ENCODE results near the gene DNAJC2.
"Not testable (repeated sequence)": the region's sequence is repeated elsewhere in the genome, so short reads cannot be mapped to it uniquely, and the experiment has no call there.

The DNAJC2 gene

GRCh38 chr7:103316380-103316941 lies 28.1 kb downstream of the DNAJC2 start:
- in situ Hi-C loops (cut with HindIII; ENCODE audit: low pct_unique_long_range_greater_than_20kb, low sequenced_read_pairs): no loop called here
- no peak for TF ChIP-seq JUND (IDR thresholded peaks at IDR 0.05; ENCODE audit: low read depth)
- no peak for DNase-seq (ENCODE audit: low read depth in 1 of 2, low spot score in 1 of 2)

DNA sequence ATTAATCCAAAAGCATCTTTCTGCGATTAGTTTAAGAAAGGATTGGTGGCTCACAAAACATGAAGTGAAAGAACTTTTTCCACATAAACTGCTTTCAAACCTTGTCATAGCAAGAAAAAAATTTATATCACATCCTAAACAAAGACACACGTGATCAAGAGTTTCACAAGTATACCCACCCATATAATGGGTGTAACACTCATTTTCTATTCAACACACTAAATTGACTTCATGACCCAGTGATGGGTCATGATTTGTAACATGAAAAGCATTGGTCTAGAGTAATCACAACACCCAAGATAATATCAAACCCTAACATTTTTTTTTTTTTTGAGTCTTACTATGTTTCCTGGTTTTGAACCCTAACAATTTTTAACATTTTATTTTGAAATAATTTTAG lies 29.7 kb downstream of the DNAJC2 start:
- in situ Hi-C loops (cut with HindIII; ENCODE audit: low pct_unique_long_range_greater_than_20kb, low sequenced_read_pairs): no loop called here
- no peak for DNase-seq (ENCODE audit: low read depth in 1 of 2, low spot score in 1 of 2)
- TF ChIP-seq JUND (IDR thresholded peaks at IDR 0.05; ENCODE audit: low read depth): no peak

DNA sequence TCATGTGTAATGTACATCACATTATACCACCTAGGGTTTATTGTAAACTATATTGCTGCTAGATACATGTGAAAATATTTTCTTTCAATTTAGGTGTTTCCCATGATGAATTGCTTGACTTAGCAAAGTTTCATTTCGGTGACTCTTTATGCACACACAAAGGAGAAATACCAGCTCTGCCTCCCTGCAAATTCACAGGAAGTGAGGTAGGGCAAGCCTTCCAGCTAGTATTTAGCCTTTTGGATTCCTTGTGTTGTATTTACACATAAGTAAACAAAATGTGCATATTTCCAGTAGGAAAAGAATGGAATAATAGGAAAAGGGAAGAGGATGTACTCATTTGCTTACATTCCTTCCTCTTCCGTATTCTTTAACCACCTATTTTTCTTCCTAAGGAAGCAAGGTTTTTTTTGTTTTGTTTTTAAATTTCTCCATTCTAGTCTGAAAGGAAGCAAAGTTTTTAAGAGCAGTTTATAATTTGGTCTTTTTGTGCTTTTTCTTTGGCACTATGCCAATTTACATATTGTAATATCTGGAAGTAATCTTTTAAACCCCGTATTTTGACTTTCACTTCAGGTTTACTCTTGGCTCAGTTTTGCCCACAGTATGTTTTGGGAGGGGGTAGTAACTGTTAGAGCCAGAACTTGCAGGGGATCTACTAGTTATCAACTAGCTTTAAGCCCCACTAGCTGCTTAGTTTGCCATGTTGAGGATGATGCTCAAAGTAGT lies 36.9 kb downstream of the DNAJC2 start:
- in situ Hi-C loops (cut with HindIII; ENCODE audit: low pct_unique_long_range_greater_than_20kb, low sequenced_read_pairs): no loop called here
- DNase-seq (ENCODE audit: low read depth in 1 of 2, low spot score in 1 of 2): peak; percentile 12 to 62
- no peak for TF ChIP-seq JUND (IDR thresholded peaks at IDR 0.05; ENCODE audit: low read depth)

- DNase-seq (ENCODE audit: low read depth in 1 of 2, low spot score in 1 of 2): no peak
- in situ Hi-C loops (cut with HindIII; ENCODE audit: low pct_unique_long_range_greater_than_20kb, low sequenced_read_pairs): no loop called here
Observed at GRCh38 chr7:103301441-103301840, 43.1 kb downstream of the DNAJC2 start.

GRCh38 chr7:103299660-103300059 lies 44.9 kb downstream of the DNAJC2 start:
- no peak for DNase-seq (ENCODE audit: low read depth in 1 of 2, low spot score in 1 of 2)
- TF ChIP-seq JUND (IDR thresholded peaks at IDR 0.05; ENCODE audit: low read depth): no peak
- in situ Hi-C loops (cut with HindIII; ENCODE audit: low pct_unique_long_range_greater_than_20kb, low sequenced_read_pairs): no loop called here

More at GRCh38 chr7:103301441-103301840, 43.1 kb downstream of the DNAJC2 start:
- no peak for TF ChIP-seq JUND (IDR thresholded peaks at IDR 0.05; ENCODE audit: low read depth)

DNA sequence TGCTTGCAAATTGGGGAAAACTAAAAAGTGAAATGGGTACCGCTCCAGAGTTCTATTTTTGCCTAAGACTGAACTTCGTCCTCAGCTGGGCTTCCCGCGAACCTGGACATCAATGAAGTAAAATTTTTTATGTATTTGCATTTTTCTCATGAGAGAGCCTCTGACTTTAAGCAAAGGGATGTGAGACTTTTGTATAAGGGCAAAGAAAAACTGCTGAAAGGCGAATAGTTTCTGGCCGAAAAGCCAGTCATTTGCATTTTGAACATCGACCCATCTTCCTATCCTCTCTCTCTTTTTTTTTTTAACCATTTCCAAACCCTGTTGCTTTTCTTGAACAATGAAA lies 46.8 kb downstream of the DNAJC2 start:
- no peak for DNase-seq (ENCODE audit: low read depth in 1 of 2, low spot score in 1 of 2)
- in situ Hi-C loops (cut with HindIII; ENCODE audit: low pct_unique_long_range_greater_than_20kb, low sequenced_read_pairs): no loop called here
- no peak for TF ChIP-seq JUND (IDR thresholded peaks at IDR 0.05; ENCODE audit: low read depth)

GRCh38 chr7:103296901-103297836 lies 47.4 kb downstream of the DNAJC2 start, which contains the start of gene PMPCB:
TSS of gene PMPCB (plus strand) at chr7:103297435. CDS start at chr7:103297460, 25 bp downstream.
- in situ Hi-C loops (cut with HindIII; ENCODE audit: low pct_unique_long_range_greater_than_20kb, low sequenced_read_pairs): no loop called here
- peak; percentile 65 to 89 for DNase-seq (ENCODE audit: low read depth in 1 of 2, low spot score in 1 of 2)
- TF ChIP-seq JUND (IDR thresholded peaks at IDR 0.05; ENCODE audit: low read depth): no peak

DNA sequence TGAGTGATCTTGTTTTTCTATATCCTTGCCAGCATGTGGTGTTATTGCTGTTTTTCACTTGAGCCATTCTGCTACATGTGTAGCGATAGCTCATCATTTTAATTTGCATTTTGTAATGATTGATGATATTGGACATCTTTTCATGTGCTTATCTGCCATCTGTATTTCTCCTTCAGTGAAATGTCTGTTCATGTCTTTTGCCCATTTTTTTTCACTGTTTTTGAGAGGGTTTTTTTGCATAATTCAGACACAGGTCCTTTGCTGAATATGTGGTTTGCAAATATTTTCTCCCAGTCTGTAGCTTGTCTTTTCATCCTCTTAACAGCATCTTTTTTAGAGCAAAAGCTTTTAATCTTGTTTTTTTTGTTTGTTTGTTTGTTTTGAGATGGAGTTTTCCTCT lies 51.0 kb downstream of the DNAJC2 start:
- no peak for TF ChIP-seq JUND (IDR thresholded peaks at IDR 0.05; ENCODE audit: low read depth)
- in situ Hi-C loops (cut with HindIII; ENCODE audit: low pct_unique_long_range_greater_than_20kb, low sequenced_read_pairs): no loop called here

DNA sequence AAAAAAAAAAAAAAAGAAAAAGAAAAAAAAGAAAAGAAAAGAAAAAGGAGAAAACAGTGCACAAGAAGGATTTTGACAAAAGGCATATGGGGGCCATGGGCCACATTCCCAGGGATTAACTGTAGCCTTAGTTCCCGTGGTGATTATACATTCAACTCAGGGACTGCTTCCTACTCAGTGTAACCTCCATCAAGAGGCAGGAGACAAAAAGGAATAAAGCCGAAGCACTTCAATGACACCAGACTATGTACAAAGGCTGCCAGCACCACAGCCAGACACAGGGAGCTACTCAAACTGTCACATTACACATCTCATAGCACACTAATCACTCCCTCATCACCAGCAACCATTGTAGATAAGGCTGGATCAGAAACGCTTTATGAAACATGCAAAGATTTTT lies 52.4 kb downstream of the DNAJC2 start:
- in situ Hi-C loops (cut with HindIII; ENCODE audit: low pct_unique_long_range_greater_than_20kb, low sequenced_read_pairs): no loop called here
- no peak for TF ChIP-seq JUND (IDR thresholded peaks at IDR 0.05; ENCODE audit: low read depth)
- no peak for DNase-seq (ENCODE audit: low read depth in 1 of 2, low spot score in 1 of 2)

More for the DNA sequence above, 51.0 kb downstream of the DNAJC2 start:
- DNase-seq (ENCODE audit: low read depth in 1 of 2, low spot score in 1 of 2): no peak

DNA sequence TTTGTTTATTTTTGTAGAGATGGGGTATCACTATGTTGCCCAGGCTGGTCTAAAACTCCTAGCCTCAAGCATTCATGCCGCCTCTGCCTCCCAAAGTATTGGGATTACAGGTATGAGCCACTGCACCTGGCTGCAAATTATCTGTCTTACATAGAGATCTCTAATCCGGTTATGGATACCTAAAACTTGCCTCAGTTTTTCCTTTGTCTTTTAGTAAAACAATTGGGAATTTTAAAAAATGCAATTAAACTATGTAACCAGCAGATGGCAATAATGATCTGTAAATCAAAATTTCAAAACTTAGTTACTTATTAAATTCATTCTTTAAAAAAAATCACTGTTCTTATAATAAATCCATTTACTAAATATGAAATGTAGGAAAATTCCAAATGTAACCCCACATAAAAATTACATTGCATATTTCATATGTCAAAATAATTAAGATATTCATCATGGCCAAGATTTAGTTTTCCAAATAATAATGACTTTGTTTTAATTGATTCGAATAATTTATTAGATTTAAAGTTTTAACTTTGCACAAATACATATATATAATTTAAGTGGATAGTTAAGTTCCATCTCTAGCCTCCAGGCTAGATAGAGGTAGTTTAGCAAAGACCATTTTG lies 61.7 kb downstream of the DNAJC2 start:
- in situ Hi-C loops (cut with HindIII; ENCODE audit: low pct_unique_long_range_greater_than_20kb, low sequenced_read_pairs): not testable (repeated sequence)

GRCh38 chr7:103280803-103281155 lies 63.8 kb downstream of the DNAJC2 start:
- DNase-seq (ENCODE audit: low read depth in 1 of 2, low spot score in 1 of 2); in situ Hi-C loops (cut with HindIII; ENCODE audit: low pct_unique_long_range_greater_than_20kb, low sequenced_read_pairs): not testable (repeated sequence)

More for the DNA sequence above, 61.7 kb downstream of the DNAJC2 start:
- not testable (repeated sequence) for DNase-seq (ENCODE audit: low read depth in 1 of 2, low spot score in 1 of 2)

DNA sequence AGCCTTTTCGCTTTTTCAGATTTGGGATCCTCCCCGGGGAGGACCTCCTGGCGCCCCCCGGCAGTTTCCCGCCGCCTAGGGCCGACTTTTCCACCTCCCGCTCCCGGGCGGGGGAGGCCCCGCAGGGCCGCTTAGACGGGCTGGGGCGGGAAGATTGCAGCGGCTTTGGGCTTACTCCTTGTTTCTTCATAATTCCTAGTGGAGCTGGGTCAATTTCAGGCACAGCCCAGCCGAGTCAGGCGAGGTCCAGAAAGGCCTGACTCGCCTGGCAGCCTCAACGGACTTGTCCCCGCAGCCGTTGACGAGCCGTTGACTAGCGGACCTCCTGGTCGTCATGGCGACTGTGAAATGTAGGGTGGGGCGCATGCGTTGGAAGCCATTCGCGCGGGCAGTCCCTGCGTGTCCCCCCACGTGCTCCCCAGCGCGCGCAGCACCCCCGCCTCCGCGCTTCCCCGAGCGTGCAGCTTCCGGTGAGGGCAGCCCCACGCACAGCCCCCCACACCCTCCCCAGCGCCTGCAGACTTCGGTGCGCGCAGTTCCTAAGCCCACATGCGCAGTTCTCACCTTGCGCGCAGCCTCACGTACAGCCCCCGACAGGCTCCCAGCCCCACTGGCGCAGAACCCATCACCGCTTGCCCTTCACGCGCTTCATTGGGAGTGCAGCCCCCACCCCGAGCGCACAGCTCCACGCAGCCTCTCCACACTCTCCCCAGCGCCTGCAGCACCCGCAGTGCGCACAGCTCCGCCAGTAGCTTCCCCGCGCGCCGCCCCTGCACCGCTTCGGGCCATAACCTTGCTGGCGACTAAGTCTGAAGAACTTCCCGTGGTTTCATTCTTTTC lies 64.4 kb downstream of the DNAJC2 start:
- DNase-seq (ENCODE audit: low read depth in 1 of 2, low spot score in 1 of 2): peak in 1 of 2 experiments; percentile 56
- in situ Hi-C loops (cut with HindIII; ENCODE audit: low pct_unique_long_range_greater_than_20kb, low sequenced_read_pairs): not testable (repeated sequence)

DNA sequence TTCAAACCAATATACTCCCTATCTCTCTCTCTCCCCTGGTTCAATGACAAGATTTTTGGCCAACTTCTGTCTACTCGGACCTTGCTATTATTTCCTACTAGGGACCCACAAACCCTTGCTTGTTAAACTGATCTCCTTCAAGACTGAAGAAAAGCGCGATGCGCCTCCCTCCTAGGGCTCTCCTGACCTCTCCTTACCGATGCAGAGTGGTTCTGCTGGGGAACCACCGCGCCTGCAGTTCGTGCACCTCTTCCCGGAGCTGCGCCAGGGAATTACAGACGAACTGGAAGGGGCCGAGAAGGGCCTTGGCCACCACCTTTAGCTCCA lies 65.0 kb downstream of the DNAJC2 start:
- DNase-seq (ENCODE audit: low read depth in 1 of 2, low spot score in 1 of 2): peak in 1 of 2 experiments; percentile 2
- in situ Hi-C loops (cut with HindIII; ENCODE audit: low pct_unique_long_range_greater_than_20kb, low sequenced_read_pairs): not testable (repeated sequence)

- in situ Hi-C loops (cut with HindIII; ENCODE audit: low pct_unique_long_range_greater_than_20kb, low sequenced_read_pairs); DNase-seq (ENCODE audit: low read depth in 1 of 2, low spot score in 1 of 2): not testable (repeated sequence)
Observed at GRCh38 chr7:103278195-103278594, 66.4 kb downstream of the DNAJC2 start.

DNA sequence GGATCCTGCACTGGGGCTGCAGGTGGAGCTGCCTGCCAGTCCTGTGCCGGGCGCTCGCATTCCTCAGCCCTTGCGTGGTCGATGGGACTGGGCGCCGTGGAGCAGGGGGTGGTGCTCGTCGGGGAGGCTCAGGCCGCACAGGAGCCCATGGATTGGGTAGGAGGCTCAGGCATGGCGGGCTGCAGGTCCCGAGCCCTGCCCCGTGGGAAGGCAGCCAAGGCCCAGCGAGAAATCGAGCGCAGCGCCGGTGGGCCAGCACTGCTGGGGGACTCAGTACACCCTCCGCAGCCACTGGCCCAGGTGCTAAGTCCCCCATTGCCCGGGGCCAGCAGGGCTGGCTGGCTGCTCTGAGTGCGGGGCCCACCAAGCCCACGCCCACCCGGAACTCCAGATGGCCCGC lies 69.7 kb downstream of the DNAJC2 start:
- DNase-seq (ENCODE audit: low read depth in 1 of 2, low spot score in 1 of 2); in situ Hi-C loops (cut with HindIII; ENCODE audit: low pct_unique_long_range_greater_than_20kb, low sequenced_read_pairs): not testable (repeated sequence)

DNA sequence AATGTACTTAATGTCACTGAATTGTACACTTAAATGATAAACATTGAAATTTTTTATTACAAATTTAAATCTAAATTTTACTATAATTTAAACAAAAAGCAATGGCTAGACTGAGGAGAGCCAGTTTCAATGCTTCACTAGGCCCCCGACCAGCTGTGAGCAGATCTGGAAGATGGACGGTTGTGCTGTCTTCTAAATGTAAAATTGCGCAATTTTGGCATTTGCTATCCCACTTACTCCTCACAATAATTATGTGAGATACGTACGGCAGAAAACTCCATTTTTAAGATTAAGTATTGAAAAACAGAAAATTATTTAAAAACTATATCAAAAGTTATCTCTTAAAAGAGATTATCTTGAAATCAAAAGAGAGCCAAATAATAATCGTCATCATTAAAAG lies 71.2 kb downstream of the DNAJC2 start:
- in situ Hi-C loops (cut with HindIII; ENCODE audit: low pct_unique_long_range_greater_than_20kb, low sequenced_read_pairs); DNase-seq (ENCODE audit: low read depth in 1 of 2, low spot score in 1 of 2): not testable (repeated sequence)
